SK-N-SH treated with all-trans-retinoic acid at 6 μM for 48 hours (cell line): Measurements from ENCODE around the gene KCNT2.

Experiments
- ZFP3 ChIP-seq: fragments of 250-450 bp; sonication (Bioruptor Pico); IDR thresholded peaks from 2 replicates; pipeline ENCODE4 v1.5.0; 2020; ENCODE audit warnings: mild to moderate bottlenecking, moderate library complexity
- TF ChIP-seq, protein P1 (sequence below): fragments of 250-450 bp; sonication (Bioruptor Pico); IDR thresholded peaks from 2 replicates; pipeline ENCODE4 v1.8.0; 2020; ENCODE audit warnings: mild to moderate bottlenecking, moderate library complexity, borderline replicate concordance

DNA sequence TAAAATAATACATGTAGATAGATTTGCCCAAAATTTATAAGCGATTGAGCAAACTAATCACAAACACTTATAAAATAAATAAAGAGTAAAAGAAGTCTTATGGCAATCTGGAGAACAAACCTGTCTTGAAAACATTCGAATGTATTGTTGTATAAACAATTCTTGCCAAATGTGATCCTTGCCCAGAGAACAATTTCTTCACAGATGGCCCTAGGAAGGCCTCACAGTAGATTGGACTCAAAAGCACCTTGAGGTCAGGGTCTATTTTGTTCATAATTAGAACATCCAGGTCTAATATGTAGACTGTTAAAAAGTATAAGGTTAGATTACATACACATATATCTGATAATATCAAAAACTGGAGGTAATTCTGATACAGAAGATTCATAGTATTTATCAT, 202.4 kb downstream of the KCNT2 start:
- TF ChIP-seq, protein P1, sequence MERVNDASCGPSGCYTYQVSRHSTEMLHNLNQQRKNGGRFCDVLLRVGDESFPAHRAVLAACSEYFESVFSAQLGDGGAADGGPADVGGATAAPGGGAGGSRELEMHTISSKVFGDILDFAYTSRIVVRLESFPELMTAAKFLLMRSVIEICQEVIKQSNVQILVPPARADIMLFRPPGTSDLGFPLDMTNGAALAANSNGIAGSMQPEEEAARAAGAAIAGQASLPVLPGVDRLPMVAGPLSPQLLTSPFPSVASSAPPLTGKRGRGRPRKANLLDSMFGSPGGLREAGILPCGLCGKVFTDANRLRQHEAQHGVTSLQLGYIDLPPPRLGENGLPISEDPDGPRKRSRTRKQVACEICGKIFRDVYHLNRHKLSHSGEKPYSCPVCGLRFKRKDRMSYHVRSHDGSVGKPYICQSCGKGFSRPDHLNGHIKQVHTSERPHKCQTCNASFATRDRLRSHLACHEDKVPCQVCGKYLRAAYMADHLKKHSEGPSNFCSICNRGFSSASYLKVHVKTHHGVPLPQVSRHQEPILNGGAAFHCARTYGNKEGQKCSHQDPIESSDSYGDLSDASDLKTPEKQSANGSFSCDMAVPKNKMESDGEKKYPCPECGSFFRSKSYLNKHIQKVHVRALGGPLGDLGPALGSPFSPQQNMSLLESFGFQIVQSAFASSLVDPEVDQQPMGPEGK (CRISPR knock-in tag): no peak
- TF ChIP-seq ZFP3 (CRISPR knock-in tag): no peak
